Measurements from ENCODE around the gene NUAK1. TPM values are rescaled to one million over a fixed set of nuclear protein-coding genes. Genes with fewer than 3 reads are reported as not detected.

Gene NUAK1
- total RNA-seq, 1 donor from 2014 or later, result 16.6 TPM

DNA sequence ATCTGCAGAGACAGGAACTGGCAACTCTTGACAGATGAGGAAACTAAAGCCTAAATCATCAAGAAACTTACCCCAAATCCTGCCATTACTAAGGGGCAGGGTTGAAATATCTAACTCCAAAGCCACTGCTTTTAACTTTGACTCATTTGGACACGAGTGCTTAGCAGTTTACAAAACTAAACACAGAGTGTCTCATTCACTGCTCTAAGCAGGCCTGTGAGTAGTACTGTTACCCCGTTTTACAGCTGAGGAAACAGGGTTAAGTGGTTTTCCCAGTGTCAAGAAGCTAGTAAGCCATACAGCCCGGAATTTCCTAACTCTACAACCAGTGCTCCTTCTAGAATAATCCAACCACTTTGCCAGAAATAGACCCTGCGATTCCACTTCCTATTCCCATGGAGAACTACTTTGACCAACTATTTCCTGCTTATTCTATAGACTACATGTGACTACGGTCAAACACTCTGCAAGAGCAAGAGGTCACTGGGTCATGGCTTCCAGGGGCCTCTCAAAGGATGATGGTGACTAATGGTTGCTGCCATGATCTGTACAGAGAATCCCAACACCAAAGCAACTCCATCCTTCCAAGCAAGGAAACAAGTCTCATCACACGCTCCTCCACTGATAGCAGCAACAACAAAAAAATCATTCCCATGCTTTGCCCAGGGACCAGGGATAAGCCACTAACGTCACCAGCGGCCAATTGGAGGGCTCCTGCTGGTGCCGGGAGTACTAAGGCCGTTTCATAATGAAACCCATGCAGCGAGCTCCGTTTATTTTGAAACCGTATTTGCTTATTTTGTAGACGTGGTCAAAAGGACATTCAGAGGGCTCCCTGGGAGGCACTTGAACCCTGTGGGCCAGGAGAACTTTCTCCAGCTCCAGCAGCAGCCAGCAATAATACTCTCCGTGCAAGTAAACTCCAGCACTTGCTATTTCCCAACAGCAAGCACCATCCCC lies 56.3 kb downstream of the NUAK1 start:
- Mint-ChIP-seq H3K36me3 (ENCODE audit: low read depth, unreplicated experiment) (peaks cover 37% of the 10 kb centered on the region), H3K4me1 (ENCODE audit: unreplicated experiment) (peaks cover 52% of the 10 kb centered on the region), H3K9me3 (ENCODE audit: unreplicated experiment) (no peaks in the 10 kb centered on the region), H3K27ac (ENCODE audit: unreplicated experiment) (peak overlapping the region; percentile 9), H3K4me3 (ENCODE audit: unreplicated experiment) (peak overlapping the region; percentile 48), H3K27me3 (ENCODE audit: unreplicated experiment) (peaks cover 3% of the 10 kb centered on the region)
- TF ChIP-seq, protein P1, sequence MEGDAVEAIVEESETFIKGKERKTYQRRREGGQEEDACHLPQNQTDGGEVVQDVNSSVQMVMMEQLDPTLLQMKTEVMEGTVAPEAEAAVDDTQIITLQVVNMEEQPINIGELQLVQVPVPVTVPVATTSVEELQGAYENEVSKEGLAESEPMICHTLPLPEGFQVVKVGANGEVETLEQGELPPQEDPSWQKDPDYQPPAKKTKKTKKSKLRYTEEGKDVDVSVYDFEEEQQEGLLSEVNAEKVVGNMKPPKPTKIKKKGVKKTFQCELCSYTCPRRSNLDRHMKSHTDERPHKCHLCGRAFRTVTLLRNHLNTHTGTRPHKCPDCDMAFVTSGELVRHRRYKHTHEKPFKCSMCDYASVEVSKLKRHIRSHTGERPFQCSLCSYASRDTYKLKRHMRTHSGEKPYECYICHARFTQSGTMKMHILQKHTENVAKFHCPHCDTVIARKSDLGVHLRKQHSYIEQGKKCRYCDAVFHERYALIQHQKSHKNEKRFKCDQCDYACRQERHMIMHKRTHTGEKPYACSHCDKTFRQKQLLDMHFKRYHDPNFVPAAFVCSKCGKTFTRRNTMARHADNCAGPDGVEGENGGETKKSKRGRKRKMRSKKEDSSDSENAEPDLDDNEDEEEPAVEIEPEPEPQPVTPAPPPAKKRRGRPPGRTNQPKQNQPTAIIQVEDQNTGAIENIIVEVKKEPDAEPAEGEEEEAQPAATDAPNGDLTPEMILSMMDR (IDR thresholded peaks at IDR 0.05; ENCODE audit: unreplicated experiment), result no peak
- no peak for DNase-seq (ENCODE audit: low spot score)

DNA sequence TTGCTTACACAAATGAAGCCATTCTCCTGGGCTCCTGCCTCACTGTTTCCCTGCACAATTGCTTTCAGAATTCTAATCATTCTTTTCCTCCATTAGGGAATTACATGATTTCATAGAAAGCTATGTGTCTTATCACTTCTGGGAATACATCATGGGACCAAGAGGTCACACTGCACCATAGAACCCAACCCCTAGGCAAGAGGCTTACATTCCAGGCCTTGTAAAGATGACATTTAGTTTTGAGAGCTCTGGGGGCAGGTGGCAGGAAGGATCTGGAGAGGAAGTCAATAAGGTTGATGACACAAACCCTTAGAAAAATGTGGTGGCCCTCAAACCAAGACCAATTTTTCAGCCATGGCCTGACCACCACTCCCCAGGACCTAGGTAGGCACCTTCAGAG lies 57.1 kb downstream of the NUAK1 start:
- peak overlapping the region; percentile 33 for H3K4me3 Mint-ChIP-seq (ENCODE audit: unreplicated experiment)
- peaks cover 37% of the 10 kb centered on the region for H3K36me3 Mint-ChIP-seq (ENCODE audit: low read depth, unreplicated experiment)
- no peak for DNase-seq (ENCODE audit: low spot score)
- TF ChIP-seq, protein P1 (IDR thresholded peaks at IDR 0.05; ENCODE audit: unreplicated experiment), result no peak
- H3K4me1 Mint-ChIP-seq (ENCODE audit: unreplicated experiment), result peaks cover 52% of the 10 kb centered on the region
- H3K9me3 Mint-ChIP-seq (ENCODE audit: unreplicated experiment), result no peaks in the 10 kb centered on the region
- H3K27ac Mint-ChIP-seq (ENCODE audit: unreplicated experiment), result no peak overlapping the region
- peaks cover 3% of the 10 kb centered on the region for H3K27me3 Mint-ChIP-seq (ENCODE audit: unreplicated experiment)

DNA sequence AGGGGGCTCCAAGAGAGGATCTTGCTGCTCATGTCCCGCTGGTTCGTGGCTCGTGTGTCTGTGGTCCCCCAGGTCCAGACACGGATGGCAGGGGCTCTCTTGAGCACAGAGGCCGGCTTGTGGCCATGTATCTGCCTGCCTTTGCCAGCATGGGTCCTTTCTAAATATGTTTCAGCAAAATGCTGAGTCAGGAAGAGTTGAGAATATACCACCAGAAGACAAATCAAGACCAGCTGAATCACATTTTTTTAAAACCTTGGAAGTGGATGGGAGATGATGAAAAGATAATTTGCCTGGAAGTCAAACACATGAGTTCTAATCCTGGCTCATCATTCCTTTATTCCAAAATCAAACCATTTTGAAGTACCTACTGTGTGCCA lies 58.0 kb downstream of the NUAK1 start:
- Mint-ChIP-seq H3K36me3 (ENCODE audit: low read depth, unreplicated experiment) (peaks cover 40% of the 10 kb centered on the region), H3K27me3 (ENCODE audit: unreplicated experiment) (peaks cover 3% of the 10 kb centered on the region), H3K9me3 (ENCODE audit: unreplicated experiment) (no peaks in the 10 kb centered on the region), H3K27ac (ENCODE audit: unreplicated experiment) (peak overlapping the region; percentile 38), H3K4me1 (ENCODE audit: unreplicated experiment) (peaks cover 52% of the 10 kb centered on the region), H3K4me3 (ENCODE audit: unreplicated experiment) (peak overlapping the region; percentile 22)
- DNase-seq (ENCODE audit: low spot score), result no peak
- TF ChIP-seq, protein P1 (IDR thresholded peaks at IDR 0.05; ENCODE audit: unreplicated experiment), result no peak

DNA sequence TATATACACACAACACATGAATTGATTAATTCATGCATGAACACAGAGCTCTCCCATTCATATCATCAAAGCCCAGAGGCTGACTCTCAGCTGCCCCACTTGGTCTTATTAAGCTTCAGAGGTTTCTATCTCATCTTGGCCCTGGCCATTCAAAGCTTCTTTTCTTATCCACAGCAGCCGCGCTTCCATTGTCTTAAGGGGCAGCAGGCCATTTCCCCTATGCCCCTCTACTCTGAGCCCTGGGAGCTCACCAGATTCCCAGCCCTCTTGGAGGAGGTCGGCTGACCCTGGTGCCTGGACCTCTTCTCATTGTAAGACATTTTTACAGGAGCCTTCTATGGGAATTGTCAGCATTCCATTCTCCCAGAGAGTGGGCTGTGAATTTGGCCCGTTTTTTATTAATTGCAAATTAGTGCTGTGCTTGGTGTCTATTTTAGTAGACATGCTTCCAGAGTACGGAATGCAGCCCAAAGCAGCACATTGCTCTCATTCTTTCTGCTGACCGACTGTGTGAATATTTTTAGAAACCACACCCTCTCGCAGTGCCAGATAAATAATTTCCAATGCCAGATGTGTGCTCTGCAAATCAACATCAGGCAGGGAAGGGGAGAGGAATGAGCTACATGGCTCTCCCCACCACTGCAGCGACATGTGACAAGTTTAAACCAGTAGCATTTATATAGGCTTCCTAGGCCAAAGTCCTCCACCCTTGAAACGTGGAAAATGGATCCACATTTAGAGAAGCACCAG lies 58.5 kb downstream of the NUAK1 start:
- Mint-ChIP-seq H3K27ac (ENCODE audit: unreplicated experiment) (peak overlapping the region; percentile 38), H3K27me3 (ENCODE audit: unreplicated experiment) (peaks cover 3% of the 10 kb centered on the region), H3K9me3 (ENCODE audit: unreplicated experiment) (no peaks in the 10 kb centered on the region), H3K4me1 (ENCODE audit: unreplicated experiment) (peaks cover 52% of the 10 kb centered on the region), H3K4me3 (ENCODE audit: unreplicated experiment) (no peak overlapping the region), H3K36me3 (ENCODE audit: low read depth, unreplicated experiment) (peaks cover 40% of the 10 kb centered on the region)
- DNase-seq (ENCODE audit: low spot score), result no peak
- TF ChIP-seq, protein P1 (IDR thresholded peaks at IDR 0.05; ENCODE audit: unreplicated experiment), result no peak
